NCI-H460 (cell line): ENCODE measurements around the gene NRG2. TPM values are rescaled to one million over a fixed set of nuclear protein-coding genes. Genes with fewer than 3 reads are reported as not detected.

Experiments
- DNase-seq: peaks from one replicate; pipeline ENCODE4 v3.0.0-alpha.2; 2016; ENCODE audit warnings: low read depth; ENCODE audit errors: extremely low read depth
- total RNA-seq: library from RNA; depleted of rRNA; stranded (reverse); fragments of >200 nt; shearing (Covaris generic); gene quantifications from 2 replicates; pipeline ENCODE4 v1.2.3, GENCODE V29; 2014

The NRG2 gene
- total RNA-seq, 1 experiment from 2014 or later, result 3.9 TPM

- no peak for DNase-seq
These were observed 67.8 kb downstream of the NRG2 start for GRCh38 chr5:139975306-139975705.

- no peak for DNase-seq
These were observed 68.4 kb downstream of the NRG2 start for GRCh38 chr5:139974661-139975060.

GRCh38 chr5:139971202-139971725 is 71.8 kb downstream of the NRG2 start:
- no peak for DNase-seq

- no peak for DNase-seq
These were observed 73.8 kb downstream of the NRG2 start for GRCh38 chr5:139969318-139969717.

GRCh38 chr5:139968547-139969261 is 74.4 kb downstream of the NRG2 start:
- peak; percentile 75 for DNase-seq

GRCh38 chr5:139967353-139967752 is 75.7 kb downstream of the NRG2 start:
- no peak for DNase-seq

- DNase-seq, result no peak
These were observed 76.2 kb downstream of the NRG2 start for GRCh38 chr5:139966856-139967255.

- no peak for DNase-seq
These were observed 78.0 kb downstream of the NRG2 start for GRCh38 chr5:139964994-139965565.

GRCh38 chr5:139964266-139964993 is 78.7 kb downstream of the NRG2 start:
- DNase-seq, result no peak

- DNase-seq, result no peak
These were observed 80.7 kb downstream of the NRG2 start for GRCh38 chr5:139962445-139962844.

- no peak for DNase-seq
These were observed 81.5 kb downstream of the NRG2 start for GRCh38 chr5:139961435-139962157.

- no peak for DNase-seq
These were observed 82.2 kb downstream of the NRG2 start for GRCh38 chr5:139960723-139961383.

GRCh38 chr5:139958432-139959148 is 84.5 kb downstream of the NRG2 start:
- no peak for DNase-seq

- DNase-seq, result no peak
These were observed 86.8 kb downstream of the NRG2 start for GRCh38 chr5:139956342-139956741.

- DNase-seq, result no peak
These were observed 87.4 kb downstream of the NRG2 start for GRCh38 chr5:139955616-139956273.

GRCh38 chr5:139955053-139955605 is 88.0 kb downstream of the NRG2 start:
- no peak for DNase-seq

GRCh38 chr5:139954462-139954861 is 88.6 kb downstream of the NRG2 start:
- DNase-seq, result no peak

- DNase-seq, result no peak
These were observed 89.1 kb downstream of the NRG2 start for GRCh38 chr5:139954022-139954421.

- DNase-seq, result no peak
These were observed 90.5 kb downstream of the NRG2 start for GRCh38 chr5:139952574-139952973.
